Measurements from ENCODE around the gene ILKAP.

DNA sequence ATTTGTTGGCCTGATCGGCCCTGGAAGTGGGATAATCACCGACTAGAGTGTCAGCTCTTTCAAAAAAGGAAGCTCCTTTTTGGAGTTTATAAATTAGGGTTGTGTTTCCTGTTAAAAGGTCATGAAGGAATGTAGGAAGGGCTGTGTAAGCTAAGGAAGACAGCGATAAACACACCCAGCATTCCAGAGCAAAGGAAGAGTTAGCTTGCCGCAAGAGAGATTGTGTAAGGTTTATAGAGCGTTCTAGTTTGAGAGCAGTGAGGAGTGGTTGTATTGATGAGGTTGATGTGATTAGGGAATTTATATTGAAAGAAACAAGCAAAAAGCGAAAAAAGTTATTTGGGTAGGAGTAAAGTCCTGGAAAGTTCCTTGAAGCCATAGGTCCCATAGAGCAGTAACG, 3.5 kb upstream of the ILKAP start:
- no peak for TF ChIP-seq CTCF (IDR thresholded peaks at IDR 0.05; ENCODE audit: poor library complexity)
- no peak for TF ChIP-seq EZH2 (IDR thresholded peaks at IDR 0.05; ENCODE audit: borderline replicate concordance)
